ENCODE measurements around the gene PRF1.

GRCh38 chr10:70621503-70622078, 19.1 kb upstream of the PRF1 start:
- TF ChIP-seq ZNF114 (CRISPR knock-in tag; IDR thresholded peaks at IDR 0.05) (no peak), ZNF331 (CRISPR knock-in tag; IDR thresholded peaks at IDR 0.05; ENCODE audit: low read depth) (no peak), REST (IDR thresholded peaks at IDR 0.05; ENCODE audit: unreplicated experiment) (no peak), CTCF (conservative IDR thresholded peaks at IDR 0.05; ENCODE audit: low read depth in 2 of 2) (no peak), EZH2phosphoT487 (IDR thresholded peaks at IDR 0.05; ENCODE audit: unreplicated experiment) (no peak), CREB1 (CRISPR knock-in tag; IDR thresholded peaks at IDR 0.05; ENCODE audit: low read depth) (no peak), POLR2AphosphoS5 (IDR thresholded peaks at IDR 0.05; ENCODE audit: low read depth) (no peak)
